ENCODE data around the gene CACNA1I.

Gene CACNA1I

DNA sequence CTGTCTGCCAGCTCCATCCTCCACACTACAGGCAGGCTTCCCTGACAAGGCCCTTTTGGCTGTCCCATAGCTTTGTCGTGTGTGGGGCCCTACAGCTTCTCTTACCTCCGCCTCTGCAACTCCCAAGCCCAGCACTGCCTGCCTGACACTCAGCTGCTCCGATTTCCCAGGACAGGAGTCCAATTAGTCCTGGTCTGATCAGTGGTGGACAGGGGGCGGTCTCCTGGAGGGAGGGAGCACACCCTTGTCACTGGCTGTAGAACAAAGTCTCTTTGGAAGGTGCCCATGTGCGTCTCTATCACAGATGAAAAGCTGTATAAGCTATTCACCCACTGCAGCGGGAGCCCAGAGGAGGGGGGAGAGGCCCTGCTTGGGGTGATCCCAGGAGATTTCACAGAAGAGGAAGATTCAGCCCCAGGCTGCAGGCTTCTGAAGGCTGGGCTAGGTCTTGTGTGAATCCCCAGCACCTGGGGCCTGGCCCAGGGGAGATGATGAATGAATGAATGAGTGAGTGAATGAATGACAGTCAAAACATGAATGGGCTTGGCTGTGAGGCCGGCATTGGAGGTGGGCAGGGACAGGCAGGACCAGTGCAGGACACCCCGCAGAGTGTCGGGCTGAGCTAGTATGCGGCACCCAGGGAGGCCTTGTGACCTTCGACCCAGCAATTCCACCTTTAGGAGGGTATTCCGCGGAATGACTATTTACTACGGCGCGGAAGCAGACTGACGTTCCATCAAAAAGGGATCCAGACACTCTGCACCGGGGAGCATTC is 142.4 kb downstream of the CACNA1I start:
- in situ Hi-C loops (cut with HindIII; ENCODE audit: low sequenced_read_pairs) = no loop called here

GRCh38 chr22:39713799-39714290 is 143.3 kb downstream of the CACNA1I start:
- in situ Hi-C loops (cut with HindIII; ENCODE audit: low sequenced_read_pairs) = no loop called here

DNA sequence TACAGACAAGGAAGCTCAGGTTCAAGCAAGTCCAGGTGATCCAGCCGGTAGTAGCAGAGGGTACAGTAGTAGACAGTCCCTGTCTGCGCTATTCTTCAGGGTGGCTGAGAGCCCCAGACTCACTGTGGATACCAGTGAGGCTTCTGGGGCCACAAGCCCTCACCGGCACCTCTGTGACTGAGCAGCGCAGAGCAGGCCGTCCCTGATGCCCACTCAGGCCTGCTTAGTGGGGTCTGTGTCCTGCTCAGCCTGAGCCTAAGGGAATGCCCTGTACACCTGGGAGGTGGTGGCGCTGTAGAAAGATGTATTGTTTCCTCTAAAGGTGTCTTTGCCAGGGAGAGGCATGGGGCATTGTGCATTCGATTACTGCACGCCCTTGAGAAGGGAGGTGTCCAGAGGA is 143.8 kb downstream of the CACNA1I start:
- in situ Hi-C loops (cut with HindIII; ENCODE audit: low sequenced_read_pairs) = no loop called here

DNA sequence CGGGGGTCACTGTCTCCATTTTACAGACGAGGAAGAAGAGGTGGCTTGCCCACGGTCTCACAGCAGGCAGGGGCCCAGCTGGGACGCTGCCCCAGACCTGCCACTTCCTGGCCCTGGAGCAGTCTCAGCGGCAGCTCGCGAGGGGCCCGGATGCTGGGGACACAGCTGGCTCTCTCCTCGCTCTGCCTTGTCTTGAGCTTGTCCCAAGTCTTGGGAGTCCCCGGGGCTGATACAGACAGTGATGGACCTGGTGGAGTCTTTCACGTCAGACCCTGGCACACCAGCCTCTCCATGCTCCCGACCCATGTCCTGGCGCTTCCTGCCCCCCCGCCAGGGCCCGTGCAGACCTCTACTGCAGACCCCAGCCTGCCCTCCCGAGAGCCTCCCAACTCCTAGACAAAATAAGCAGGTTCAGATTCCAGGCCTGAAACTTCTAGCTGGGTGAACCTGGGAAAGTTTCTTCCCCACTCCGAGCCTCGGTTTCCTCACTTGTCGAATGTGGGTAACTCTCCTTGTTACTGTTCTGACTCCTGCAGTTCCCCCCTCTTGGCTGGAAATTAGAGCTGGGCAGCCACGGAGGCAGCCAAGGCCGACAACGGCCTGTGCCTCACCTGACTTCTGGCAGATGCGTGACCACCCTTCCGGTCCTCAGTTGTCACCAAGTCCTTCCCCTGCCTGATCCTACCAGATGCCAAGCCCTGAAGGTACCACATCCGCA is 145.4 kb downstream of the CACNA1I start:
- in situ Hi-C loops (cut with HindIII; ENCODE audit: low sequenced_read_pairs) = no loop called here

DNA sequence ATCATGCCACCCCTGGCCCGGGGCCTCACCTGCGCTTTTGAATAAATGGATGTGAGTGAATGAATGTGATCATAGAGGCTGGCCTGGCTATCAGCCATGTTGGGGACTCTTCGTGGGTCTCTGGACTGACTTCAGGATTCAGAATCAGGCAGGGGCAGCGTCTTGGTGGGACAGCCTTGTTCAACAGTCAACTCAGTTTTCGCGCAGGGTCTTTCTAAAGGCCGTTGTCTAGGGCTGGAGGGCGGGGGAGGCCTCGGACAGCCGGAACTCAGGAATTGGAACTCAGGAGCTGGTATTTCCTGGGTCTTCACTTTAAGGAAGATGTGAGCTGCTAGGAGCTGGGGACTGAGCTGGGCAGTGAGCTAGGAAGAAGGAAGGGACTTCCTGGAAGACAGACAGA is 146.0 kb downstream of the CACNA1I start:
- in situ Hi-C loops (cut with HindIII; ENCODE audit: low sequenced_read_pairs) = no loop called here

DNA sequence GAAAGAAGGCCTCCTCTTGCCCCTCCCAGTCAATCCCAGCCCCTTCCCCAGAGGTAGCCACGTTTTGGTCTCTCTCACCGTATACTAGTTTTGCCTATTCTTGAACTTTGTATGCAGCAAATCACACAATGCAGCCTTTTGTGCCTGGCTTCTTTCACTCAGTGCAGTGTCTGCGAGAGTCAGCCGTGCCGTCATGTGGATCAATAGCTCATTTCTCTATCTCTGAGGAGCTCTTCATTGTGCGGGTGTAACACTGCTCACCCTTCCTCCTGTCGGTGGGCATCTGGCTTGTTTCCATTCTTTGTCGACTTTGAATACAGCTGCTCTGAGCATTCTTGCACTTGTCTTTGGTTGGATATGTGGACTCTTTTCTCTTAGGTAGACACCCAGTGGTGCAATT is 146.5 kb downstream of the CACNA1I start:
- in situ Hi-C loops (cut with HindIII; ENCODE audit: low sequenced_read_pairs) = no loop called here

DNA sequence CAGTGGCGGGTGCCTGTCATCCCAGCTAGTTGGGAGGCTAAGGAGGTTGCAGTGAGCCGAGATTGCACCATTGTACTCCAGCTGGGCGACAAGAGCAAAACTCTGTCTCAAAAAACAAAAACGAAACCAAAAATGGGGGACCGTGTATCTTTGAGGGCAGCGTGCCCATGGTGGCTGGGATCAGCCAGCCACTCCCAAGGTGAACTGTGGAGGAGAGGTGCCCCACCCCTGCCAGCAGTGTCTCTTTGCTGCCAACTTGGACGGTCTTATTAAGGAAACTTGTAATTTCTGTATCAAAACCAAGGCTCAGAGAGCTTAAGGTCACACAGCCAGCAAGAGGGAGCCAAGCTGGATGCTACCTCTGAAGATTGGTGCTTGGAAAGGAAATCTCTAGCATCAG is 147.7 kb downstream of the CACNA1I start:
- in situ Hi-C loops (cut with HindIII; ENCODE audit: low sequenced_read_pairs) = no loop called here

DNA sequence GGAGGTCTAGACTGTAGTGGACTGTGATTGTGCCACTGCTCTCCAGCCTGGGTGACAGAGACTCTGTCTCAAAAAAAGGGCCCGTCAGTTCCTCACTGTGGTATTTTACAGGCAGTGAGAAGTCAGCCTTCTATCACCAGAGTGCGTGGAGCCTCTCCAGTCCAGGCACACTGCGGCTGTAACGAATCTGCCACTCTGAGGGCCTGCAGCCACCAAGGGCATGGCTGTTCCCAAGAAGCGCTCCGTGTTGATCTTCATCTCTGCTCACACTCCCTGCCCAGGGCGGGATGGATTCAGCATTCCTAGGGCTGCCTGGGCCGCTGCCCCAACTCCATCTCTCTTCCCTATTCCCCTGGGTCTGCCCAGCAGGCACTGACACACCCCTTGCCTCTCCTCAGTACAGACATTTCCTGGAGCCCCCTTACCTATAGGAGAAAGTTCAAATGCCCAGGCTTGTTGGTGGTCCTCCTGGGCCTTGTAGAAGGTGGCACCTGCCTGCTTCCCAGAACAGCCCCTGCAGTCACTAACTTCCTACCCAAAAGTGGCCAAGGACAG is 148.4 kb downstream of the CACNA1I start:
- in situ Hi-C loops (cut with HindIII; ENCODE audit: low sequenced_read_pairs) = no loop called here

GRCh38 chr22:39719559-39720450 is 149.3 kb downstream of the CACNA1I start:
- in situ Hi-C loops (cut with HindIII; ENCODE audit: low sequenced_read_pairs) = no loop called here

GRCh38 chr22:39721206-39722031 is 150.9 kb downstream of the CACNA1I start:
- in situ Hi-C loops (cut with HindIII; ENCODE audit: low sequenced_read_pairs) = no loop called here

- in situ Hi-C loops (cut with HindIII; ENCODE audit: low sequenced_read_pairs) = no loop called here
These were observed 151.4 kb downstream of the CACNA1I start for GRCh38 chr22:39722032-39722325.

GRCh38 chr22:39722501-39722900 is 151.9 kb downstream of the CACNA1I start:
- in situ Hi-C loops (cut with HindIII; ENCODE audit: low sequenced_read_pairs) = no loop called here

DNA sequence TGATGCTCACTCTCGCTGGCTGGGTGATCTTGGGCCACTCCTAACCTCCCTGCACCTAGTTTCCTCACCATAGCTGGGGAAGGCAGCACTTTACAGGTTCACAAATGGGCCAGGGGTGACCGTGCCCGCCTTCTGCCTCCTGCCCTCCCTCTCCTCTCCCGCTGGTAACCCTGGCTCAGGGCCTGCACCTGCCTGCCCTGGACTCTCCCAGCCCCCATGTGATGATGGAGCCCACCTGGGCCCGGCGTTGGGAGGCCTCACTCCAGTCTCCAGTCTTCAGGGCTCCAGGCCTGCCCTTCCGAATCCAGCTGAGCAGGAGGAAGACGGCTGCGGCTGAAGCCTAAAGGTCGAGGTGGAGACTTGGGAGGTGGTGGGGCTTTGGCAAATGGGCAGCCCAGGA is 152.9 kb downstream of the CACNA1I start:
- in situ Hi-C loops (cut with HindIII; ENCODE audit: low sequenced_read_pairs) = no loop called here

GRCh38 chr22:39723899-39724351 is 153.4 kb downstream of the CACNA1I start:
- in situ Hi-C loops (cut with HindIII; ENCODE audit: low sequenced_read_pairs) = no loop called here

GRCh38 chr22:39724390-39724789 is 153.8 kb downstream of the CACNA1I start:
- in situ Hi-C loops (cut with HindIII; ENCODE audit: low sequenced_read_pairs) = no loop called here

DNA sequence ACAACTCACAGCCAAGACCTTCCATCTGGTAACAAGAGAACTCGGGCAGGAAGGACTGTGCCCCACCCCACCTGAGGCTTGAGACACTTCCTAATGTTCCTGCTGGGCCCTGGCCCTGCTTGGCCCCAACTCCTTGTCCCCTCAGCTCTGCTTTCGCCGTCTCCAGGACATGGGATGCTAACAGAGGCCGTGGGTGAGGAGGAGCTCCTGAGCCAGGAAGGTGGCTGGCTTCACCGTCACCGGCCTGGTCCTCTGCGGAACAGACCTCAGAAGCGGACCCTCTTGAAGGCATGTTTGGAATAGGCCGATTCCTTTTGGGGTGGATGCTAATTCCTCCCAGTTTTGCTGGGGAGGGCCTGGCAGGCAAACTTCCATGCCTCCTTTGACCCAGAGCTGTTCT is 154.3 kb downstream of the CACNA1I start:
- in situ Hi-C loops (cut with HindIII; ENCODE audit: low sequenced_read_pairs) = no loop called here

DNA sequence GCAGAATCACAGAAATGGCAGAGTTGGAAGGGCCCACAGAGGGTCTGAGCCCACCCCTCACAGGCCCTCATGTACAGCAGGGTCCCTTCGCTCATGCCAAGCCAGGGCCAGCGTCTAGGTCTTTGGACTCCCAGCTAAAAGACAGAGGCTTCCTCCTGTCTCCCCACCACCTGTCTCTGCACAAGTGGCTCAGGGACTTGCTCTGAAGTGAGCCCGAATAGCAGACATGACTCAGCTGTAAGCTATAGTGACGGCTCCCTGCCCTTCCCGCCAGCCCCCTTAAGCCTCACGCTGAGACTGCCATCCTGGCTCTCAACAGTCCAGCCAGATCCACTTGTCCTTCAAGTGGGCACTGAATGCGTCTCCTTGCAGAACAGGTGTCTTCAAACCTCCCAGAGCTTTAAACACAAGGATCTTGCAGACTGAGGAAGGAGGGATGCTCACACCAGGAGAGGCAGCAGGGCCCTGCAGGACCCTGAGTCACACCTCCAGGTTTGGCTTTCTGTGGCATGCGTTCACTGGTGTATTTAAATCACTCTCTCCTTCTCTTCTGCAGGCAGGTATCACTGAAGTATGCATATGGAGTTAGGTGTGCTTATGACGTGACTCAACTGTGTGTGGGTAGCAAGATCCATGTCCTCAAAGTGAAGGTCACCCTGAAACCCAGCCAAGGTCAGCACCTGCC is 154.9 kb downstream of the CACNA1I start:
- in situ Hi-C loops (cut with HindIII; ENCODE audit: low sequenced_read_pairs) = no loop called here

GRCh38 chr22:39727541-39727940 is 157.0 kb downstream of the CACNA1I start:
- in situ Hi-C loops (cut with HindIII; ENCODE audit: low sequenced_read_pairs) = no loop called here

DNA sequence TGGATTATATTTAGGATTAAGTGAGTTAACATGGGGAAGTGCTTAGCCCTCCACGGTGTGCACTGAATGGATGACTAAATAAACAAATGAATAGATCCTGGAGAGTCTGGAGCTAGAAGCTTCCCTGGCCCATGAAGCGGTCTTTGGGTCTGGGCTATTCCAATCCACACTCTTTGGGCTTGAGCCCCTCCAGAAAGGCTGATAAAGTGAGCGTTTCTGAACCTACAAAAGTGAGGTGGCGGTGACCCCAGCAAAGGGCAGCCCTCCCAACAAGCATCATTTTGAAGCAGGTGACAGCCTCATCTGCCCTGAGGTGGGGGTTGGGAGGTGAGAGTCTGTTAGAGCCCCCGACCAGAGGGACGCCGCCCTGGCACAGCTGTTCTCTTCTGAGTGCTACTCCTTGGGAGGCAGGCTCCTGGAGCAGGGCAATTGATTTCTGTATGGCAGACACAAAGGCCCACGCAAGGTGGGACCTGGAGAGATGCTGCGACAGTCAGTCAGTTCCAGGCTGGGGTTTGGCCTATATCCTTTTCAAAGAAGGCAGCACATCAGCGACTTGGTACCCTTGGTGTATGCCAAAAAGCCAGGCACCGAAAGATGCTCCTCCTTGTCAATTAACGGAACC is 157.8 kb downstream of the CACNA1I start:
- in situ Hi-C loops (cut with HindIII; ENCODE audit: low sequenced_read_pairs) = no loop called here
